ENCODE data around the gene TFIP11. TPM values are rescaled to one million over a fixed set of nuclear protein-coding genes. Genes with fewer than 3 reads are reported as not detected.

Gene TFIP11
- polyA plus RNA-seq, 1 experiment = 34.7 TPM

DNA sequence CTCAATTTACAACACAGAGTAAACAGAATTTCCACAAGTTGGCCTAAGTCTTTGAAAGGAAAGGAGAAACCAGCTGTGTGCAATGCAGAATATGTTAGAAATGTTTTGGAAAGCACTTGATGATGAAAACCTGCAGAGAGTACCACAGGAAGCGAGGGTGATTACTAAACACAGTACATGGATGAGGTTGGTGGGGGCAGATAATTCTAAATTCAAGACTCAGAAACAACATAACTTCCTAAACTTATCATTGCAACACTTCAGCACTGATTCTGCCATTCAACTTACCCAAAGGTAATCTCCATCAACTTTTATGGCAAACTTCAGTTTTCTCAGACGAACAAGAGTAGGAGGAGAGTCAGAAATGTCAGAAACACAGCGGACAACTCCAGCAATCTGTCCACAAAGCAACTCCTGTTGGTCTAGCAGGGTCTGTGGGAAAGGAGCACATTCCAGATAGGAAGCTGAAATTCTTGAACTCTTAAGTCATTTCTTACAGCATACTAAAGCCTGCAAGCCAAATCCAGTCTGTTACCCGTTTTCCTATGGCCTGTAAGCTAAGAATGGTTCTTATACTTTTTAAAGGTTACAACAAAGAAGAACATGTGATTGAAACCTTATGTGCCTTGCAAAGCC lies 35.5 kb downstream of the TFIP11 start:
- DNase-seq (ENCODE audit: low read depth) = no peak
- TF ChIP-seq CTCF (IDR thresholded peaks at IDR 0.05; ENCODE audit: insufficient read depth, low read depth, low read length) = no peak
- H3K36me3 ChIP-seq (ENCODE audit: control insufficient read depth, insufficient read depth, low read length) = no peaks in the 10 kb centered on the region; the same call in 1 of the 2 replicates
- POLR2A ChIA-PET = interaction anchor here (0.6 kb wide), 1 partner anchor 100 kb away, joined by 3 read pairs; no protein-coding TSS in a partner anchor
- no peaks in the 10 kb centered on the region for H3K27me3 ChIP-seq (ENCODE audit: control insufficient read depth, insufficient read depth, low read length)
- CTCF ChIA-PET = interaction anchor here (1.4 kb wide), 1 partner anchor 26 kb away, joined by 4 read pairs; no protein-coding TSS in a partner anchor
- H3K4me3 ChIP-seq (ENCODE audit: low read depth, low read length) = no peak overlapping the region

DNA sequence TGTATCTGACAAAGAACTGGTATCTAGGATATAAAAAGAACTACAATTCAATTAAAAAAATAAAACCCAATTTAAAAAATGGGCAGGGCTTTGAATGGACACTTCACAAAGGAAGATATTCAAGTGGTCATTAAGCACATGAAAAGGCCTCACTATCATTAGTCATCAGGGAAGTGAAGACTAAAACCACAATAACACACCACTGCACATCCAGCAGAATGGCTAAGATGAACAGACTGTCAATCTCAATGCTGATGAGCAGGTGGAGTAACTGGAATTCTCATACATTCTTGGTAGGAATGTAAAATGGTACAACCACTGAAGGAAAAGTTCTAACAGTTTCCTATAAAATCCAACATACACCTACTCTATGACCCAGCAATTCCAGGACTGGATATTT lies 37.6 kb downstream of the TFIP11 start:
- Histone ChIP-seq H3K36me3 (ENCODE audit: control insufficient read depth, insufficient read depth, low read length) (peaks cover 8% of the 10 kb centered on the region), H3K27me3 (ENCODE audit: control insufficient read depth, insufficient read depth, low read length) (no peaks in the 10 kb centered on the region), H3K4me3 (ENCODE audit: low read depth, low read length) (no peak overlapping the region)
- no peak for DNase-seq (ENCODE audit: low read depth)
- no peak for TF ChIP-seq CTCF (IDR thresholded peaks at IDR 0.05; ENCODE audit: insufficient read depth, low read depth, low read length)
- ChIA-PET POLR2A (no interaction called here), CTCF (no interaction called here)

DNA sequence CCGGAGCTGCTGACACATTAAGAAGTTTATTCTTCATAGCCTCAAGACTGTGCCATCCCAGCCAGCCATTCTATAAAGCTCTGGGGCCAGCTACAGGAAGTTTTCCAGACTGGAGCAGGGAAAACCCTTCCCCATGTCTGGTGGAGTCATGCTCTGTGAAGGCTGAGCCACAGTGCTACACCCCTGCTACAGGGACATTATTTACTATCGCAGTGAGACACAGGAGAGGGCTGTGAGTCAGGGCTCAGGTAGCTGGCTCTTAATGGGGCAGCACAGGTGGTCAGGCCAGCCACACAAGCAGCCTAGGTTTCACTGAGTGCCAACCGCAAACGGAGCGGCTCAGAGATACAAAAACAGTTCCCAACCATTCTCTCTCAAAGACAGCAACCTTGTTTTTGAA lies 40.8 kb downstream of the TFIP11 start:
- Histone ChIP-seq H3K27me3 (ENCODE audit: control insufficient read depth, insufficient read depth, low read length) (no peaks in the 10 kb centered on the region), H3K4me3 (ENCODE audit: low read depth, low read length) (no peak overlapping the region), H3K36me3 (ENCODE audit: control insufficient read depth, insufficient read depth, low read length) (peaks cover 12% of the 10 kb centered on the region)
- CTCF ChIA-PET = interaction anchor here (3.6 kb wide), 1 partner anchor 10 kb away, joined by 15 read pairs; no protein-coding TSS in a partner anchor
- POLR2A ChIA-PET = interaction anchor here (1.0 kb wide), 1 partner anchor 194 kb away, joined by 3 read pairs; no protein-coding TSS in a partner anchor
- DNase-seq (ENCODE audit: low read depth) = peak; percentile 75
- no peak for TF ChIP-seq CTCF (IDR thresholded peaks at IDR 0.05; ENCODE audit: insufficient read depth, low read depth, low read length)

DNA sequence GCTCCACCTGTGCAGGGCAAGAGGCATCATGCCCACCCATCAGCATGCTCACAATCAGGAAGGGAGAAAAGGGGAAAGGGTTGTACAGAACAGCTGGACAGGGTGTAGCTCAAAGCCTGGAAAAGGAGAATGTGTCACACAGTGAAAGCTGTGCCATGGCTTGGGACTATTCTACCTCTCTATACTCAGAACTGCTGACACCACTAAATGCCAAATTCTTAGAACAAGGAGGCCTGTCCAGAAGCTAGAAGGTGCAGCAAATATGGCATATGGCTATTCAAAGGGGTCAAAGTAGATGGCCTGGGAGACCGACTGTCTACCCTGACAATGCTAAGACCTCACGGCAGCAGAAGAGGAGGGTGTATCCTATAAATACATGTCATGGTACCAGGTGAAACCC lies 41.5 kb downstream of the TFIP11 start:
- CTCF ChIA-PET = interaction anchor here (3.6 kb wide), 1 partner anchor 9 kb away, joined by 15 read pairs; no protein-coding TSS in a partner anchor
- POLR2A ChIA-PET = interaction anchor here (1.0 kb wide), 1 partner anchor 195 kb away, joined by 3 read pairs; no protein-coding TSS in a partner anchor
- Histone ChIP-seq H3K4me3 (ENCODE audit: low read depth, low read length) (no peak overlapping the region), H3K27me3 (ENCODE audit: control insufficient read depth, insufficient read depth, low read length) (no peaks in the 10 kb centered on the region), H3K36me3 (ENCODE audit: control insufficient read depth, insufficient read depth, low read length) (peaks cover 13% of the 10 kb centered on the region)
- TF ChIP-seq CTCF (IDR thresholded peaks at IDR 0.05; ENCODE audit: insufficient read depth, low read depth, low read length) = no peak
- no peak for DNase-seq (ENCODE audit: low read depth)

DNA sequence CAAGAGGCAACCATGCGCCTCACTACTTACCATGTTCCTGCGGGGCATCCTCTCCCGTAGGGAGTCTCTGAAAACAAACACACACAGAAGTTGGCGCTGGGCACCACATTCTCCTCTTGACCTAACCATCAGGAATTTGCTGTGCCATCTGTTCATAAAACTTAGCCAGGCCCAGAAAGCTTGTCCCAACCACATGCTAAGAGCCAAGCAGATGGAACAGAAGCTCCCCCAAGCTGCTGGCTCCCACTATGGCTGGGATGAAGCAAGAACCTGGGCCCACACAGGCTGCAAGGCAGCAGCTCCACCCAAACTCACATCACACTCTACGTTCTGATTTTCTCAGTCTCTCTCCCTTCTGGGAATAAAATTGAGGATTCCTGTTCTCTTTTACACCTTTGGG lies 46.1 kb downstream of the TFIP11 start:
- POLR2A ChIA-PET = no interaction called here
- H3K36me3 ChIP-seq (ENCODE audit: control insufficient read depth, insufficient read depth, low read length) = peaks cover 20% of the 10 kb centered on the region
- CTCF ChIA-PET = interaction anchor here (0.9 to 9.2 kb wide), 5 partner anchors 15 to 199 kb away, joined by 3 to 103 read pairs (median 4); no protein-coding TSS in a partner anchor

More for the DNA sequence above, 46.1 kb downstream of the TFIP11 start:
- Histone ChIP-seq H3K27me3 (ENCODE audit: control insufficient read depth, insufficient read depth, low read length) (no peaks in the 10 kb centered on the region), H3K4me3 (ENCODE audit: low read depth, low read length) (no peak overlapping the region)
- TF ChIP-seq CTCF (IDR thresholded peaks at IDR 0.05; ENCODE audit: insufficient read depth, low read depth, low read length) = no peak
- no peak for DNase-seq (ENCODE audit: low read depth)
